ENCODE data around the gene ZNF324B. TPM values are rescaled to one million over a fixed set of nuclear protein-coding genes. Genes with fewer than 3 reads are reported as not detected.

The ZNF324B gene
- total and polyA plus RNA-seq, 2 of the 4 experiments (the other 2 are of a cell fraction), result 3.5 to 4.1 TPM

DNA sequence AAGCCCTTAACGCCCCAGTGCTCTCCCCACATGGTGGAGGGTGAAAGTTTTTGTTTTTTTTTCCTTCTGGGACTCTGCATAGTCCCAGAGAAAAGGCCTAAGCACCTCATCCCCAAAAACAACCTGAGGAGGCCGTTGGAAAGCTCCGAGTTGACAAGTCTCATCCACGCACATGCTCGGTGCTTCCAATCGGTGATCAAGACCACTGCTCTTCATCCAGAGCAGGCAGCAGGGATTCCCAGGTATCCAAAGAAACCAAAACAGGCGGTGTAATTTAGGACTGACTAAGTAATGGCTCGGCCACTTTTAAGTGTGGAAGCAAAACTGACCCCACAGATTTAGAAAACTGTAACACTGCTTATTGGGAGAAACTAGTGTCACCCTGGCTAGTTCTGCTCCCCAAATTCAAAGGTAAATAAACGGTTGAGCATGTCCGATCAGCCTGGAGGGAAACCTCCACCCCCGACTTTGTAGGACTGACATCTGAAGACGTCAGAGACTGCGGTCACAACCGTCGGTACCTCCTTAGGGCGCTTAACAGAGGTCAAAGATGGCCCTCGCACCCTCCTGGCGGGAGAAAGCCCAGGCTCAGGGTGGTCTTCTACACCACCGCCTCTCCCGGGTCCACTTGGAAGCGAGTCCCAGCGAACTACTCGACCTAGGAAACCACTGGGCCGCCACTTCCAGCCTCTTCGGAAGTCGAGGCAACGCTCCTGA, 23.7 kb downstream of the ZNF324B start:
- Histone ChIP-seq H3K4me1 (ENCODE audit: control insufficient read depth, insufficient read depth, low read length) (peaks cover 19% of the 10 kb centered on the region), H3K23ac (ENCODE audit: low read depth, low read length) (peak overlapping the region; percentile 30), H3K27me3 (ENCODE audit: control insufficient read depth, insufficient read depth, low read length) (no peaks in the 10 kb centered on the region), H3K9me3 (ENCODE audit: control insufficient read depth, insufficient read depth, low read length) (no peaks in the 10 kb centered on the region), H3K56ac (ENCODE audit: extremely low read depth, insufficient read depth, low read length) (peak overlapping the region; percentile 49; the same call in 1 of the 2 replicates), H2AK5ac (ENCODE audit: low read depth, low read length) (peak overlapping the region; percentile 36; the same call in 1 of the 2 replicates), H4K91ac (ENCODE audit: insufficient read depth, low read depth, low read length) (peak overlapping the region; percentile 43; the same call in 1 of the 2 replicates), H3K18ac (ENCODE audit: low read depth, low read length) (no peak overlapping the region), H2BK5ac (ENCODE audit: low read depth, low read length, poor library complexity, severe bottlenecking) (peak overlapping the region; percentile 25), H4K8ac (ENCODE audit: low read depth in 2 of 2, low read length in 2 of 2) (peak overlapping the region; percentile 39 to 82; a peak in 2 of 4 replicates), H4K20me1 (ENCODE audit: insufficient read depth, low read length) (peaks cover 17% of the 10 kb centered on the region; the same call in 1 of the 2 replicates), H3K27ac (ENCODE audit: insufficient read depth, low read length) (peak overlapping the region; percentile 80), H3K79me1 (ENCODE audit: low read depth in 1 of 2, low read length in 2 of 2) (peaks cover 6 to 42% of the 10 kb centered on the region in 2 experiments; a peak in 3 of 4 replicates), H2BK120ac (ENCODE audit: low read depth, low read length) (peak overlapping the region; percentile 38; the same call in 1 of the 2 replicates), H2AFZ (replicated peaks; ENCODE audit: low read length, poor library complexity) (peak overlapping the region; percentile 99), H3K4me2 (ENCODE audit: low read depth, low read length) (peak overlapping the region; percentile 83), H3K36me3 (ENCODE audit: control insufficient read depth, insufficient read depth, low read length) (peaks cover 23% of the 10 kb centered on the region), H4K5ac (ENCODE audit: low read depth, low read length) (no peak overlapping the region; the same call in 1 of the 2 replicates), H2BK20ac (ENCODE audit: low read depth, low read length) (peak overlapping the region; percentile 6; the same call in 1 of the 2 replicates), H3K14ac (replicated peaks; ENCODE audit: low read depth, low read length) (peak overlapping the region; percentile 49), H2AK9ac (replicated peaks; ENCODE audit: low read depth, low read length, poor library complexity) (peak overlapping the region; percentile 92), H3K4me3 (ENCODE audit: insufficient read depth, low read depth, low read length) (peak overlapping the region; percentile 57), H3K9me1 (ENCODE audit: insufficient read depth, low read length) (peaks cover 31% of the 10 kb centered on the region), H3K4ac (ENCODE audit: low read depth, low read length) (peak overlapping the region; percentile 74), H3K9ac (ENCODE audit: low read depth, low read length) (peak overlapping the region; percentile 17), H2BK15ac (ENCODE audit: low read depth, low read length) (peak overlapping the region; percentile 27; the same call in 1 of the 3 replicates)
- dilution Hi-C loops (cut with HindIII; ENCODE audit: low sequenced_read_pairs, unreplicated experiment), result no loop called here
- DNase-seq (no peak), ATAC-seq (ENCODE audit: low read depth) (no peak; the same call in 1 of the 2 replicates)
- in situ Hi-C loops (cut with MboI; ENCODE audit: low sequenced_read_pairs), result no loop called here
- ChIA-PET POLR2A (ENCODE audit: unreplicated experiment) (interaction anchor here (0.5 kb wide), 1 partner anchor 9 kb away, joined by 3 read pairs; no protein-coding TSS in a partner anchor), CTCF (no interaction called here)
- TF ChIP-seq, protein P1, sequence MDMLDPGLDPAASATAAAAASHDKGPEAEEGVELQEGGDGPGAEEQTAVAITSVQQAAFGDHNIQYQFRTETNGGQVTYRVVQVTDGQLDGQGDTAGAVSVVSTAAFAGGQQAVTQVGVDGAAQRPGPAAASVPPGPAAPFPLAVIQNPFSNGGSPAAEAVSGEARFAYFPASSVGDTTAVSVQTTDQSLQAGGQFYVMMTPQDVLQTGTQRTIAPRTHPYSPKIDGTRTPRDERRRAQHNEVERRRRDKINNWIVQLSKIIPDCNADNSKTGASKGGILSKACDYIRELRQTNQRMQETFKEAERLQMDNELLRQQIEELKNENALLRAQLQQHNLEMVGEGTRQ (IDR thresholded peaks at IDR 0.05; ENCODE audit: low read depth, low read length), result 0 out of 2 replicates have a peak, but pooled peaks have one; percentile 1
- no peak for TF ChIP-seq MXI1 (IDR thresholded peaks at IDR 0.05; ENCODE audit: borderline replicate concordance, low read depth, low read length)
- 7% methylated on average over 11 of the region's 27 CpGs; no CpG with 5 or more reads in 1 of the 2 experiments for WGBS, 2 experiments (ENCODE audit: extremely low coverage in 2 of 2, insufficient read length in 1 of 2)
- intact Hi-C loops (cut with micrococcal nuclease), result loop anchor here (1.0 kb wide), 1 partner anchor 8 kb away; the partner anchor contains the start of gene ZNF324
- BruUV-seq (replicated peaks), result no TSS peak
